Right forelimb (tissue), 1 donor: ENCODE measurements around the gene ARHGAP23.
"Not testable (repeated sequence)": the region's sequence is repeated elsewhere in the genome, so short reads cannot be mapped to it uniquely, and the experiment has no call there.

Source experiments
- DNase-seq: peaks from one replicate; pipeline ENCODE4 v3.0.0-alpha.2; 2018

ARHGAP23 gene

GRCh38 chr17:38491346-38492066, 63.2 kb downstream of the ARHGAP23 start:
- DNase-seq, result not testable (repeated sequence)

- DNase-seq, result peak; percentile 89
Observed at GRCh38 chr17:38492067-38493040, 64.1 kb downstream of the ARHGAP23 start.

GRCh38 chr17:38494152-38494551, 65.9 kb downstream of the ARHGAP23 start:
- not testable (repeated sequence) for DNase-seq

- not testable (repeated sequence) for DNase-seq
Observed at GRCh38 chr17:38497656-38498055, 69.4 kb downstream of the ARHGAP23 start.

GRCh38 chr17:38498353-38498752, 70.1 kb downstream of the ARHGAP23 start:
- no peak for DNase-seq

- DNase-seq, result not testable (repeated sequence)
Observed at GRCh38 chr17:38499230-38499629, 71.0 kb downstream of the ARHGAP23 start.

GRCh38 chr17:38501718-38502117, 73.5 kb downstream of the ARHGAP23 start:
- not testable (repeated sequence) for DNase-seq

- not testable (repeated sequence) for DNase-seq
Observed at GRCh38 chr17:38503286-38503913, 75.1 kb downstream of the ARHGAP23 start.

- no peak for DNase-seq
Observed at GRCh38 chr17:38504216-38504615, 76.0 kb downstream of the ARHGAP23 start.

GRCh38 chr17:38507436-38507835, 79.2 kb downstream of the ARHGAP23 start:
- DNase-seq, result no peak

- no peak for DNase-seq
Observed at GRCh38 chr17:38507921-38508569, 79.8 kb downstream of the ARHGAP23 start.

- no peak for DNase-seq
Observed at GRCh38 chr17:38508570-38508950, 80.3 kb downstream of the ARHGAP23 start.

GRCh38 chr17:38508954-38509771, 80.9 kb downstream of the ARHGAP23 start:
- DNase-seq, result peak; percentile 85

- DNase-seq, result no peak
Observed at GRCh38 chr17:38509772-38510420, 81.6 kb downstream of the ARHGAP23 start.

- DNase-seq, result peak; percentile 64
Observed at GRCh38 chr17:38510421-38511149, 82.3 kb downstream of the ARHGAP23 start.

GRCh38 chr17:38511150-38512108, 83.2 kb downstream of the ARHGAP23 start:
- DNase-seq, result no peak

GRCh38 chr17:38512473-38513058, 84.3 kb downstream of the ARHGAP23 start:
- no peak for DNase-seq

GRCh38 chr17:38526526-38526925, 98.3 kb downstream of the ARHGAP23 start:
- DNase-seq, result not testable (repeated sequence)

GRCh38 chr17:38528141-38528540, 99.9 kb downstream of the ARHGAP23 start:
- DNase-seq, result not testable (repeated sequence)
